ENCODE results near the gene CAPN10. TPM values are rescaled to one million over a fixed set of nuclear protein-coding genes. Genes with fewer than 3 reads are reported as not detected.

The CAPN10 gene
- total and polyA plus RNA-seq, 2 donors (not counting 3 experiments of a cell fraction or from before 2014, with no cell fraction given), result 25.2 to 39.9 TPM

DNA sequence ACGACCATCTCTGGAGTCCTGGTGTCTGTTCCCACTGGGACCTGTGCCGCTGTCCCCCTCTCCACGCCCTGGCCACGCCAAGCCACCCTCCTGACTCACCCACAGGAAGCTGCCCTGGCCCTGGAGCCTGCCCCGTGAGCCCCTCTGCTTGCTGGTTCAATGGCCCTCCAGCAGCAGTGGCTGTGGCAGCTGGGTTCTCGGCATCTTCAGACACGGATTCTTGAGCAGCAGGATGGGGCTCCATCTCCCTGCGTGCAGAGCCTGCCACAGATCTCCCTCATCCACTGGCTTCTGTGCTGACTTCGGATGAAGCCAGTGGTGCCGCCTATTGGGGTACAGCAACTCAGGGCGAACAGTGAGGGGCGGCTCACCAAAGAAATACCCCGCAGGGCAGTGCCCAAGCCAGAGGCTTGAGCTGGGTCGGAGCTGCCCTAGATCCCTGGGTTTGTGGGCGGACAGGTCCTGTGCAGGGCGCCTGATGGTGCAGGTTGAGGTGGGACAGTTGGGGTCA, 14.0 kb downstream of the CAPN10 start:
- H3K4me2 ChIP-seq (ENCODE audit: insufficient read depth, low read length), result no peak overlapping the region
- peaks cover 0 to 8% of the 10 kb centered on the region in 2 experiments for H3K36me3 ChIP-seq (ENCODE audit: control insufficient read depth in 2 of 2, extremely low read depth in 1 of 2, insufficient read depth in 2 of 2, low read length in 2 of 2)
- H3K4me3 ChIP-seq (replicated peaks in 1 of 3; ENCODE audit: insufficient read depth in 1 of 3, low read depth in 1 of 3, low read length in 3 of 3), result no peak overlapping the region
- H3K79me2 ChIP-seq (ENCODE audit: control insufficient read depth, insufficient read depth, low read length), result no peaks in the 10 kb centered on the region
- peaks cover 2% of the 10 kb centered on the region for H3K4me1 ChIP-seq (ENCODE audit: control insufficient read depth, extremely low read depth, insufficient read depth, low read length)
- no TSS peak for BruUV-seq (replicated peaks)
- no peak for TF ChIP-seq POLR2A (IDR thresholded peaks at IDR 0.05; ENCODE audit: low read depth, low read length)
- no peak for TF ChIP-seq GATA2 (IDR thresholded peaks at IDR 0.05; ENCODE audit: insufficient read depth, insufficient read length, low read depth, low read length)
- TF ChIP-seq, protein P1, sequence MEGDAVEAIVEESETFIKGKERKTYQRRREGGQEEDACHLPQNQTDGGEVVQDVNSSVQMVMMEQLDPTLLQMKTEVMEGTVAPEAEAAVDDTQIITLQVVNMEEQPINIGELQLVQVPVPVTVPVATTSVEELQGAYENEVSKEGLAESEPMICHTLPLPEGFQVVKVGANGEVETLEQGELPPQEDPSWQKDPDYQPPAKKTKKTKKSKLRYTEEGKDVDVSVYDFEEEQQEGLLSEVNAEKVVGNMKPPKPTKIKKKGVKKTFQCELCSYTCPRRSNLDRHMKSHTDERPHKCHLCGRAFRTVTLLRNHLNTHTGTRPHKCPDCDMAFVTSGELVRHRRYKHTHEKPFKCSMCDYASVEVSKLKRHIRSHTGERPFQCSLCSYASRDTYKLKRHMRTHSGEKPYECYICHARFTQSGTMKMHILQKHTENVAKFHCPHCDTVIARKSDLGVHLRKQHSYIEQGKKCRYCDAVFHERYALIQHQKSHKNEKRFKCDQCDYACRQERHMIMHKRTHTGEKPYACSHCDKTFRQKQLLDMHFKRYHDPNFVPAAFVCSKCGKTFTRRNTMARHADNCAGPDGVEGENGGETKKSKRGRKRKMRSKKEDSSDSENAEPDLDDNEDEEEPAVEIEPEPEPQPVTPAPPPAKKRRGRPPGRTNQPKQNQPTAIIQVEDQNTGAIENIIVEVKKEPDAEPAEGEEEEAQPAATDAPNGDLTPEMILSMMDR (IDR thresholded peaks at IDR 0.05; ENCODE audit: extremely low read depth in 1 of 2, insufficient read depth in 1 of 2, low read depth in 1 of 2, low read length in 2 of 2), result no peak
- TF ChIP-seq JUN (IDR thresholded peaks at IDR 0.05; ENCODE audit: borderline replicate concordance, insufficient read depth, insufficient read length, low read depth), result no peak
- no peak for TF ChIP-seq FOS (IDR thresholded peaks at IDR 0.05; ENCODE audit: borderline replicate concordance, insufficient read depth, low read length)
- no peak for TF ChIP-seq EZH2 (IDR thresholded peaks at IDR 0.05; ENCODE audit: borderline replicate concordance, low read depth, low read length, severe bottlenecking)
- TF ChIP-seq POLR2AphosphoS5 (IDR thresholded peaks at IDR 0.05; ENCODE audit: insufficient read depth, low read depth, low read length), result no peak
- TF ChIP-seq MYC (IDR thresholded peaks at IDR 0.05; ENCODE audit: low read depth, low read length), result no peak
- TF ChIP-seq, protein P2, sequence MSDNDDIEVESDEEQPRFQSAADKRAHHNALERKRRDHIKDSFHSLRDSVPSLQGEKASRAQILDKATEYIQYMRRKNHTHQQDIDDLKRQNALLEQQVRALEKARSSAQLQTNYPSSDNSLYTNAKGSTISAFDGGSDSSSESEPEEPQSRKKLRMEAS (IDR thresholded peaks at IDR 0.05; ENCODE audit: insufficient read depth, insufficient read length), result no peak
- no peaks in the 10 kb centered on the region for H4K20me1 ChIP-seq (replicated peaks; ENCODE audit: control insufficient read depth, extremely low read depth, insufficient read depth, low read length)
- intact Hi-C loops (cut with micrococcal nuclease) (loop anchor here (5.0 kb wide), 1 partner anchor 312 kb away; no protein-coding TSS in a partner anchor), dilution Hi-C loops (cut with MboI; ENCODE audit: extremely low pct_ligation_motif_present, low sequenced_read_pairs) (no loop called here)
- H3K9me1 ChIP-seq (replicated peaks; ENCODE audit: control insufficient read depth, extremely low read depth, insufficient read depth, low read length), result no peaks in the 10 kb centered on the region
- DNase-seq (ENCODE audit: low read depth, low spot score) (no peak), FAIRE-seq (no peak)
- no peak overlapping the region for H2AFZ ChIP-seq (ENCODE audit: low read depth, low read length)
- no peaks in the 10 kb centered on the region for H3K9me3 ChIP-seq (replicated peaks; ENCODE audit: control insufficient read depth, insufficient read depth, low read length)
- H3K27ac ChIP-seq (ENCODE audit: insufficient read depth, low read depth, low read length), result no peak overlapping the region
- H3K9ac ChIP-seq (replicated peaks; ENCODE audit: extremely low read depth, insufficient read depth, low read length), result no peak overlapping the region
- ChIA-PET CTCF (no interaction called here), POLR2A (no interaction called here)
- H3K27me3 ChIP-seq (ENCODE audit: control insufficient read depth in 2 of 2, insufficient read depth in 2 of 2, low read length in 2 of 2), result no peaks in the 10 kb centered on the region

Measured in endothelial cell of umbilical vein (primary cell).